Adrenal gland (tissue), 12 donors: Measurements from ENCODE around the gene NLRP6. TPM values are rescaled to one million over a fixed set of nuclear protein-coding genes. Genes with fewer than 3 reads are reported as not detected.
"Not testable (repeated sequence)": the region's sequence is repeated elsewhere in the genome, so short reads cannot be mapped to it uniquely, and the experiment has no call there.

Experiments used
- DNase-seq, 7 donors: peaks; one replicate each; pipeline ENCODE4 v3.0.0-alpha.2; 2019 to 2020
- H3K27ac ChIP-seq, 5 donors: fragments of 200-600 bp; sonication (generic) in 4 of 5; 1 replicate in 3 of 5; 2 replicates in 2 of 5; pipeline versions ENCODE4 v1.5.1 to v1.8.0; 2016 to 2020; ENCODE audit warnings: mild to moderate bottlenecking in 1 of 5
- H3K27me3 ChIP-seq: fragments of 200-600 bp; 2 replicates; pipeline ENCODE4 v1.8.0; 2021
- H3K36me3 ChIP-seq, 2 donors: fragments of 200-600 bp; replicated peaks in 1 of 2; 1 replicate in 1 of 2; 2 replicates in 1 of 2; pipeline versions ENCODE4 v1.5.1 to v1.8.0; 2018 to 2022
- H3K4me1 ChIP-seq, 2 donors: fragments of 200-600 bp; replicated peaks in 1 of 2; 1 replicate in 1 of 2; 2 replicates in 1 of 2; pipeline versions ENCODE4 v1.5.1 to v1.8.0; 2018 to 2021
- H3K4me3 ChIP-seq, 4 donors: fragments of 200-600 bp; sonication (generic) in 3 of 4; one replicate each; pipeline ENCODE4 v1.5.1; 2016 to 2018
- H3K9me3 ChIP-seq, 3 donors: fragments of 200-600 bp; sonication (generic) in 1 of 3; replicated peaks in 1 of 3; 1 replicate in 2 of 3; 2 replicates in 1 of 3; pipeline versions ENCODE4 v1.5.1 to v1.8.0; 2016 to 2021
- CTCF ChIP-seq, 6 experiments: fragments of 450-650 bp in 4 of 6; fragments of 200-600 bp in 2 of 6; sonication (generic) in 1 of 6; IDR thresholded peaks; 1 replicate in 5 of 6; 2 replicates in 1 of 6; pipeline versions ENCODE4 v1.5.1 to v1.8.0; 2016 to 2021; ENCODE audit warnings: antibody characterized with exemption in 6 of 6, mild to moderate bottlenecking in 2 of 6, moderate library complexity in 1 of 6
- POLR2A ChIP-seq, 2 donors: fragments of 450-650 bp; IDR thresholded peaks; one replicate each; pipeline ENCODE4 v1.6.1; 2017; ENCODE audit warnings: antibody characterized with exemption in 2 of 2, mild to moderate bottlenecking in 2 of 2, moderate library complexity in 1 of 2
- WGBS, 4 donors: extraction: QIAGEN DNeasy Blood & Tissue Kit in 2 of 4; methylation state at CpG; one replicate each; pipeline versions ENCODE4 v1.1.5 to v1.1.7; 2013 to 2017; 5-methylcytosine and 5-hydroxymethylcytosine counted together
- intact Hi-C, 2 donors: fragments of 100-400 bp; cut with DNase I; formaldehyde crosslinking; loops; one replicate each; pipeline versions ENCODE4 v1.14.1 to v1.15.0; 2022 to 2023
- polyA plus RNA-seq, 3 donors: library from polyadenylated mRNA; stranded (reverse); fragments of 200-250 nt in 2 of 3; fragments of 350-450 nt in 1 of 3; fragmentation: Illumina TruSeq in 1 of 3; extraction: RNeasy Lipid Tissue Mini Kit (QIAGEN cat#74804) in 1 of 3; gene quantifications; one replicate each; pipeline ENCODE4 v1.2.3, GENCODE V29; 2013 to 2014
- total RNA-seq, 9 donors: library from RNA; depleted of rRNA in 4 of 9; stranded (reverse); fragments of >200 nt in 4 of 9; fragments of 120-200 nt in 1 of 9; fragmentation: NEBNext Ultra II Directional in 1 of 9; extraction: Animal tissue kit (Norgen Biotek cat#: 25700) in 1 of 9; gene quantifications; one replicate each; pipeline versions ENCODE4 v1.1.0 to v1.2.4, GENCODE V29; 2013 to 2023
- donor health status: healthy with polysubstance abuse.
- donor health status: Bipolar disorder and iron deficiency.
- donor health status: DM: yes; HTN: yes; CAD: no.
- donor health status: DM: no; HTN: no; CAD: no.
- donor health status: DM: no; HTN: no; CAD: no.
- donor health status: DM: yes; HTN: yes; CAD: no.

The NLRP6 gene
- total and polyA plus RNA-seq, 12 donors = 0.14 to 0.69 (median 0.24) TPM; not detected in 5

- H3K4me1 ChIP-seq = no peaks in the 10 kb centered on the region
- intact Hi-C loops = no loop called here
- no peak overlapping the region for H3K27ac ChIP-seq
- no peaks in the 10 kb centered on the region for H3K36me3 ChIP-seq
- TF ChIP-seq CTCF (IDR thresholded peaks at IDR 0.05) (no peak), POLR2A (IDR thresholded peaks at IDR 0.05) (no peak)
- peak in 1 of 7 donors; percentile 48 for DNase-seq
- no peaks in the 10 kb centered on the region for H3K9me3 ChIP-seq
- 84 to 88% (median 86%) methylated on average over 4 to 5 of the region's 13 CpGs for WGBS, 4 donors
- no peaks in the 10 kb centered on the region for H3K27me3 ChIP-seq
- H3K4me3 ChIP-seq = no peak overlapping the region
These were observed 11.3 kb upstream of the NLRP6 start for GRCh38 chr11:266676-267439.

DNA sequence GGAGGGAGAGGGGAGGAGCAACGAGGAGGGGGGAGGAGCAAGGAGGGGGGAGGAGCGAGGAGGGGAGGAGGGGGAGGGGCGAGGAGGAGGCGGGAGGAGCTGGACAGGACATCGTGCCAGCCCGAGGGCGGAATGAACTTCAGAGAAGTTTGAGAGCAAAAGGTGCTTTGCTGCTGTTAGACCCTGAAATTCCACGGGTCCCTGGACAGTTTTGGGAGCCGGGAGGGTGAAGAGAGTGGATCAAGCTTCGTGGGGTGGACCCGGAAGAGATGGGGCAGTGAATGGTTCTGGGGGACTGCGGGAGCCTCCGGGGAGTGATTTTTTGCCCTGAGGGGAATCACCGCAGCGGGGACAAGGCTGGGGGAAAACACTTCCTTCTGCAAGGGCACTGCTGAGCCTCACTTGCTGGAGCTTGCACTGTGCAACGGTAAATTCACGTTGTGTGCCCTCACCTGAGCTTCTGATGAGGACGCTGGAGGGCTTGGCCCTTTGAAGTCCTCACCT lies 10.7 kb upstream of the NLRP6 start:
- no peaks in the 10 kb centered on the region for H3K4me1 ChIP-seq
- peak in 4 of 7 donors; percentile 34 to 56 (median 43) for DNase-seq
- H3K4me3 ChIP-seq = peak overlapping the region in 1 of 4 donors; percentile 42
- no peaks in the 10 kb centered on the region for H3K36me3 ChIP-seq
- 55 to 61% (median 57%) methylated on average over 15 to 17 of the region's 18 CpGs for WGBS, 4 donors
- TF ChIP-seq CTCF (IDR thresholded peaks at IDR 0.05) (no peak), POLR2A (IDR thresholded peaks at IDR 0.05) (no peak)
- no peaks in the 10 kb centered on the region for H3K27me3 ChIP-seq
- intact Hi-C loops = no loop called here
- no peaks in the 10 kb centered on the region for H3K9me3 ChIP-seq
- H3K27ac ChIP-seq = peak overlapping the region in 4 of 5 donors; percentile 10 to 91 (median 64)

- H3K4me1 ChIP-seq, H3K36me3 ChIP-seq, intact Hi-C loops, H3K9me3 ChIP-seq, H3K27me3 ChIP-seq: not testable (repeated sequence)
- H3K27ac ChIP-seq = peak overlapping the region; percentile 46 to 91 (median 75)
- DNase-seq = peak in 5 of 7 donors; percentile 53 to 74 (median 60)
- 48 to 51% (median 50%) methylated on average over 16 of the region's 16 CpGs for WGBS, 4 donors
- peak in 1 of 6 experiments; percentile 22 for TF ChIP-seq CTCF (IDR thresholded peaks at IDR 0.05)
- H3K4me3 ChIP-seq = peak overlapping the region in 1 of 4 donors; percentile 42
These were observed 9.5 kb upstream of the NLRP6 start for GRCh38 chr11:268716-269145.

- H3K4me1 ChIP-seq = no peaks in the 10 kb centered on the region
- 46 to 49% (median 47%) methylated on average over 21 of the region's 21 CpGs for WGBS, 4 donors
- H3K36me3 ChIP-seq = no peaks in the 10 kb centered on the region
- peak overlapping the region in 1 of 4 donors; percentile 42 for H3K4me3 ChIP-seq
- TF ChIP-seq CTCF (IDR thresholded peaks at IDR 0.05) = peak in 2 of 6 experiments; percentile 27 to 40
- no peak for TF ChIP-seq POLR2A (IDR thresholded peaks at IDR 0.05)
- peak in 3 of 7 donors; percentile 18 to 53 (median 20) for DNase-seq
- intact Hi-C loops = no loop called here
- H3K9me3 ChIP-seq = no peaks in the 10 kb centered on the region
- H3K27ac ChIP-seq = peak overlapping the region; percentile 11 to 91 (median 75)
- H3K27me3 ChIP-seq = no peaks in the 10 kb centered on the region
These were observed 8.9 kb upstream of the NLRP6 start for GRCh38 chr11:269146-269890.
